GM12891 (cell line): ENCODE measurements around the gene KIF26A.

Experiments used
- POLR2A ChIP-seq: IDR thresholded peaks from 2 replicates; pipeline ENCODE4 v1.6.1; 2011; ENCODE audit warnings: low read depth, low read length, control low read depth
- POLR2AphosphoS5 ChIP-seq: IDR thresholded peaks from 2 replicates; pipeline ENCODE4 v1.6.1; 2011; ENCODE audit warnings: low read depth, low read length, control low read depth

DNA sequence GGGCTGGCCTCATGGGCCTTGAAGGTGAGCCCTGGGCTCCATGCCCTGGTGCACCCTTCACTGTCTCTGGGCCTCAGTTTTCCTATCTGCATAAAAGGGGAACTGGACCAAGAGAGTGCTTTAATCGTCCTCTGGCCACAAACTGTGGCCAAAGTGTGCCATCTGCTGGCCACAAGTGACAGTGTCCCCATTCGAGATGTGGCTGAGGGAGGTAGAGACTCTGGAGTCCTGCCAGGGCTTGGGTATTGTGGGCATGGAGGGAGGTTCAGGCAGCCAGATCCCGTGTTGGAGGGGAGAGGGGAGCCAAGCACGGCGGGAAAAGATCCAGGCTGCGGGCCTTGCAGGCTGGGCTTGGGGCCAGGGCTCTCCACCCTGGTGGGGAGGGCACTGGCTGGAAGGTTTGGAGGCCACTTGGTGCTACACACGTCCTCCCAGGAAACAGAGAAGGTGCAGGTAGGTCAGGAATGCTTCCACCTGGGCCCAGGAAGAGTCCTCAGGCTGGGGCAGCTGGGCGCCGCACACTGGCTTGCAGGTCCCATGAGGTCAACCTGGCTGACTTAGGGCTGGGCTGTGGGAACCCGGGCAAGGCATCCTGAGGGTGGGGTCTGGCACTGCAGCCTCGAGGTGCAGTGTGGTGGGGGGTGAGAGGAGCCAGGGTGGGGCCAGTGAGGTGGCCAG, 7.3 kb upstream of the KIF26A start:
- TF ChIP-seq POLR2A: no peak
- no peak for TF ChIP-seq POLR2AphosphoS5
